Stomach (tissue), 4 donors: ENCODE results near the gene RBM19.

Experiments
- CTCF ChIP-seq, 7 experiments: fragments of 450-650 bp in 4 of 7; fragments of 200-600 bp in 3 of 7; sonication (generic) in 3 of 7; IDR thresholded peaks; one replicate each; pipeline ENCODE4 v1.5.1; 2016 to 2019; ENCODE audit warnings: antibody characterized with exemption in 7 of 7, control low read depth in 2 of 7, mild to moderate bottlenecking in 1 of 7
- POLR2A ChIP-seq, 4 donors: fragments of 450-650 bp; IDR thresholded peaks; one replicate each; pipeline ENCODE4 v1.6.1; 2016; ENCODE audit warnings: antibody characterized with exemption in 4 of 4, control low read depth in 2 of 4, mild to moderate bottlenecking in 1 of 4, moderate library complexity in 1 of 4
- POLR2AphosphoS5 ChIP-seq, 3 donors: sonication (generic); formaldehyde crosslinking; IDR thresholded peaks; one replicate each; pipeline ENCODE4 v1.6.1; 2016; ENCODE audit warnings: antibody characterized with exemption in 3 of 3

- TF ChIP-seq CTCF (IDR thresholded peaks at IDR 0.05) (no peak), POLR2AphosphoS5 (IDR thresholded peaks at IDR 0.05) (no peak), POLR2A (IDR thresholded peaks at IDR 0.05) (no peak)
Measured at GRCh38 chr12:113934060-113934814, 31.9 kb downstream of the RBM19 start.
